ENCODE results near the gene JAZF1. TPM values are rescaled to one million over a fixed set of nuclear protein-coding genes. Genes with fewer than 3 reads are reported as not detected.
"Not testable (repeated sequence)": the region's sequence is repeated elsewhere in the genome, so short reads cannot be mapped to it uniquely, and the experiment has no call there.

The JAZF1 gene
- total RNA-seq, 1 donor from 2014 or later: 23.2 TPM

GRCh38 chr7:27945058-27945795 is 235.4 kb downstream of the JAZF1 start:
- DNase-seq: no peak
- intact Hi-C loops (cut with micrococcal nuclease): no loop called here
- peak; percentile 3 for ATAC-seq

GRCh38 chr7:27944643-27945042 is 236.0 kb downstream of the JAZF1 start:
- intact Hi-C loops (cut with micrococcal nuclease): no loop called here
- DNase-seq (no peak), ATAC-seq (peak; percentile 73)

- intact Hi-C loops (cut with micrococcal nuclease): no loop called here
- no peak for DNase-seq
- ATAC-seq: no peak
These were observed 237.4 kb downstream of the JAZF1 start for GRCh38 chr7:27943241-27943640.

- DNase-seq (no peak), ATAC-seq (no peak)
- intact Hi-C loops (cut with micrococcal nuclease): no loop called here
These were observed 237.9 kb downstream of the JAZF1 start for GRCh38 chr7:27942711-27943110.

GRCh38 chr7:27941522-27941921 is 239.1 kb downstream of the JAZF1 start:
- intact Hi-C loops (cut with micrococcal nuclease): no loop called here
- ATAC-seq (no peak), DNase-seq (no peak)

GRCh38 chr7:27940341-27940740 is 240.3 kb downstream of the JAZF1 start:
- no peak for ATAC-seq
- intact Hi-C loops (cut with micrococcal nuclease): no loop called here
- no peak for DNase-seq

- ATAC-seq (peak; percentile 75), DNase-seq (peak; percentile 41)
- intact Hi-C loops (cut with micrococcal nuclease): no loop called here
These were observed 240.7 kb downstream of the JAZF1 start for GRCh38 chr7:27939893-27940292.

- DNase-seq: no peak
- no peak for ATAC-seq
- intact Hi-C loops (cut with micrococcal nuclease): no loop called here
These were observed 243.9 kb downstream of the JAZF1 start for GRCh38 chr7:27936768-27937102.

- DNase-seq (no peak), ATAC-seq (no peak)
- intact Hi-C loops (cut with micrococcal nuclease): no loop called here
These were observed 244.4 kb downstream of the JAZF1 start for GRCh38 chr7:27936047-27936767.

GRCh38 chr7:27933671-27934565 is 246.7 kb downstream of the JAZF1 start:
- intact Hi-C loops (cut with micrococcal nuclease): no loop called here
- DNase-seq (no peak), ATAC-seq (no peak)

GRCh38 chr7:27930910-27931476 is 249.6 kb downstream of the JAZF1 start:
- intact Hi-C loops (cut with micrococcal nuclease): no loop called here
- DNase-seq (no peak), ATAC-seq (no peak)

- ATAC-seq: no peak
- intact Hi-C loops (cut with micrococcal nuclease): loop anchor here (10.0 kb wide), 1 partner anchor 154 kb away; no protein-coding TSS in a partner anchor
- no peak for DNase-seq
These were observed 251.5 kb downstream of the JAZF1 start for GRCh38 chr7:27929127-27929526.

- ATAC-seq (no peak), DNase-seq (no peak)
- intact Hi-C loops (cut with micrococcal nuclease): loop anchor here (10.0 kb wide), 1 partner anchor 153 kb away; no protein-coding TSS in a partner anchor
These were observed 252.6 kb downstream of the JAZF1 start for GRCh38 chr7:27928001-27928400.

- no peak for ATAC-seq
- no peak for DNase-seq
- intact Hi-C loops (cut with micrococcal nuclease): loop anchor here (10.0 kb wide), 1 partner anchor 151 kb away; no protein-coding TSS in a partner anchor
These were observed 254.9 kb downstream of the JAZF1 start for GRCh38 chr7:27925573-27926201.

- intact Hi-C loops (cut with micrococcal nuclease): loop anchor here (10.0 kb wide), 1 partner anchor 149 kb away; no protein-coding TSS in a partner anchor
- DNase-seq (no peak), ATAC-seq (no peak)
These were observed 257.0 kb downstream of the JAZF1 start for GRCh38 chr7:27923642-27923980.

- intact Hi-C loops (cut with micrococcal nuclease): loop anchor here (10.0 kb wide), 1 partner anchor 148 kb away; no protein-coding TSS in a partner anchor
- ATAC-seq: peak; percentile 96
These were observed 257.5 kb downstream of the JAZF1 start for GRCh38 chr7:27922907-27923641.

GRCh38 chr7:27922389-27922788 is 258.2 kb downstream of the JAZF1 start:
- intact Hi-C loops (cut with micrococcal nuclease): loop anchor here (10.0 kb wide), 1 partner anchor 148 kb away; no protein-coding TSS in a partner anchor
- ATAC-seq, DNase-seq: not testable (repeated sequence)

More at GRCh38 chr7:27922907-27923641, 257.5 kb downstream of the JAZF1 start:
- peak; percentile 77 for DNase-seq
